ENCODE data around the gene ZC2HC1B.

ZC2HC1B gene

GRCh38 chr6:143961886-143962878, 97.9 kb downstream of the ZC2HC1B start:
- no peak for DNase-seq (ENCODE audit: low read depth in 3 of 3)

- no peak for DNase-seq (ENCODE audit: low read depth in 3 of 3)
Observed at GRCh38 chr6:143963158-143963919, 99.1 kb downstream of the ZC2HC1B start.

DNA sequence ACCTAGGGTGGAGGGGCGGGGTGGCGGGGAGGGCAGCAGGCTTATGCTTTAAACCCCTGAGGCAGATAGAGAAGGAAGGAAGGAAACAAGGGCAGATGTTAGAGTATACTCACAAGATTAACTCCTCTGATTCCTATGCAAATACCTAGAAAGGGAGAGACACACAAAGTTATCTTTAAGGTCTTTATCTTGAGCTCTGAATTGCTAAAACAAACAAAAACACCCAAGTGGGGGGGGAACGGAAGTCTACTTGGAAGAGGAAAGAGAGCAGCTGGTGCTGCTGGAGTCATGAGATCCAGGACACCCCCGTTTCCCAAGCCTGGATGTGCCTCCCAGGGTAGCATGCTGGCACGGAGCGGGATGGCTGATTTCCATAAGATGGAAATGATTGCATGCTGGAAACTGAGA, 100.4 kb downstream of the ZC2HC1B start:
- no peak for DNase-seq (ENCODE audit: low read depth in 3 of 3)

DNA sequence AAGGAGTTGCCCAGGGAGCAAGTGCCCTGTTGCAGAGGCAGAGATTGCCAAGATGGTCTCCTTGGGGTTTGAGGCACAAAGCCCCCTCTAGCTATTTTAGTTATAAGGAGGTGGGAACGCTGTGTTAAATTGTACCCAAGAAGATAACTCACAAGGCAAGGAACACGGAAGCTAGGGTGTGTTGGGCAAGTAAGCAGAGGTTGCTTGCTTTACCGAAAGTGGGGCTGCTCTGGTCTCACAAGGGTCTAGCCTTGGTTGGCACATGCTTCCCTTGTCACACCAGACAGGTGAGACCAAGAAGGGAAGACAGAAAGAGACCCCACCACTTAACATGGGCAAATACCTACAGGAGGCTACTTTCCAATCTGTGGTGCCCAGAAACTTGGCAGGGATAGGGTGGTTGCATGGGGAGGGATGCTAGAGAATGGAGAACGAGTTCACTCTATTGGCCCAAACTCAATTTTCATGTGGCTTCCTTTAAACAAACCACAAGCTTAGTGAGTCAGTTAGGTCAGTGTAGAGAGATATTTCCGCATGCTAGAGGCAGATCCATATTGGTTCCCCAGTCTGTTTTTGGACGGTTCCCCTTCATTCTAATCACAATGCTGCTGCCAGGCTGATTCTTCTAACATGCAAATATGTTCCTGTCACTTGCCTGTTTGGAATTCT, 101.4 kb downstream of the ZC2HC1B start:
- no peak for DNase-seq (ENCODE audit: low read depth in 3 of 3)

DNA sequence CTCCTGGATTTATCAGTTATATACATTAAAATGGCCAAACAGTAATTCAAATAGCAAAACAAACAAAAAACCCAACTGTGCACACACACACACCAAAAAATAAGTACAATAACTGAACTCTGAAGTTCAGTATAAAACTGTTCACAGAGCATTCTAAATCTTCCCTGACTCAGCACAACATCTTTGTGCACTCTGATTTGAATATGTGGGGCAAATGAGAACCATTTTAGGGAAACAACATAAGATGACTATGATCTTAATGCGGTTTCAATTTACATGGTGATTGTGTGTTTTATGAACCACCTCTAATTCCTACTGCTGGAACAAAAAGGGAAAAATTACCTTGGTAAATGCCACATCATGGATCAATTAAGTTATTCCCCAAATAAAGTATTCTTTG, 102.0 kb downstream of the ZC2HC1B start:
- DNase-seq (ENCODE audit: low read depth in 3 of 3) = no peak

DNA sequence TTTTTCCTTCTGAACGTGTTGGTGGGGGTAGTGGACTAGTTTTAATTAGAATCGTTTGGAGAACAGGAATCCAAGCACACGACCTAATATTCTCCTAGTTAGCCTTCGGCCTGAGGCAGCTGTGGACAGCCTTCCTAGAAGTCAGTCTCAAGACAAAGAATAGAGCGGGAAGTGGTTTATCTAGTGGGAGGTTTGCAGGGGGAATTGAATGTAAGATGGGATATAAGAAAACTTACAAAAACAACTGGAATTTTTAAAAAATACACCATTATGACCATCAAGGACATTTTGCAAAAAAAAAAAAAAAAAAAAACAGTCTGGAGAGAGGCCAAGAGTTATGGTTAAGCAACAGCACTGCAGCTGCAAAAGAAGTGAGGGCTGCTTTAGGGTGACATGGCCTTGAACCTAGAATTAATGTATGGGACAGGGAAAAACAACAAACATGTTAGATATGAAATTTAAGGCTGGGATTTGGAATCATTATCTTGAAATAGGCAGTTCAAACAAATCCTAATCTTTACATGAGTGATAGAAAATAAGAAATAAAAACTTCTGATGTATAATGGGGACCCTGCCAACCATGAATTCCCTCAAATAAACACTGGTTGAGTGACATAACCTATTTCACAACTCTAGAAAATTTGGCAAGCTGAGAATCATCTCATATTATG, 103.6 kb downstream of the ZC2HC1B start:
- no peak for DNase-seq (ENCODE audit: low read depth in 3 of 3)

DNA sequence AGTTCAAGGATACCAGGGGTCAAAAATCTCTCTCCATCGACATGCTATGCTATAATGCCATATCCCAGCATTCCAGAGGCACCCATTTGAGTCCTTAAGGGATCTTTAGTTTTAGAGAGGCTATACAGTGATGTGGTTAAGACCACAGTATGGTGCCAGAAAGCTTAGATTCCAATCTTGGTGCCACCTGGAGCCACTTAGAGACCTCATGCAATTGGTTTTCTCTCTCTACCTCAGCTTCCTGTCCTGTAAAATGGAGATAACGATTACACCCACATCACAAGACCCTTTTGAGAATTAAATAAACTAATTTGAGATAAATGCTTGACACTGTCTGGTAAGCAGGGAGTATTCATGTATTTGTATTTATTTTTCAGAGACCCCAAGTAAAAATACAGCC, 104.8 kb downstream of the ZC2HC1B start:
- DNase-seq (ENCODE audit: low read depth in 3 of 3) = no peak

DNA sequence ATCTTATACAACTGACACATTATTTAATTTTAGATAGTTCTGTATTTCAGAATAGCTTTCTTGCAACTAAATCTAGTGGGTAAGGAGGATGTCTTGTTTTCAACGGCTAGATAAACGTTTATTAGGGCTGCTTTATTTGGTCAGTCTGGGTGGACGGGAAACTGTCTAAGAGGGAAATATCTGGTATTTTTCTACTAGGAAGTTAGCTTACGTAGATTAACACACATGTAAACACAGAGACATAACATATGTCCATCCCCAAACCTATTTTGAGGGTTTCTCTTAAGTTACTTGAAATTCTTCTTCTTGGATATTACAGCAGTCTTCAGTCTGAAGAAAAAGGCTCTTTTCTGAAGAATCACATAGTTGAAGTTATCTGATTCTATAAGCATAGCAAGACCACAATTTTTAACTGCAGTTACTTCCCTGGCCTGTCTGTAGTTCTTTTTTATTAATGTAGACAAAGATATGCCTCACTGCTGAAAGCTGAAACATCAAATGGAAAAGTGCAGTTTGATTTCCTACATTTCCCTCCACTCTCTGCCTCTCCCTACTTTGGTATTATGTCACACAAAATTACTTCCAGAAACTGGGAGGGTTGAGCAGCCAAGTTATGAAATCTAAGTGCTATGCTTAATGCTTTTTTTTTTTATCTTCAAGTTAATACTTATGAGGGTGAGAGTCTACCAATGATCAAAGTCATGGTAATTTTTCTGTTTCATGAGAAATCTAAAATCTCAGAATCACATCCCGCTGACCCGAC, 106.4 kb downstream of the ZC2HC1B start:
- DNase-seq (ENCODE audit: low read depth in 3 of 3) = no peak

DNA sequence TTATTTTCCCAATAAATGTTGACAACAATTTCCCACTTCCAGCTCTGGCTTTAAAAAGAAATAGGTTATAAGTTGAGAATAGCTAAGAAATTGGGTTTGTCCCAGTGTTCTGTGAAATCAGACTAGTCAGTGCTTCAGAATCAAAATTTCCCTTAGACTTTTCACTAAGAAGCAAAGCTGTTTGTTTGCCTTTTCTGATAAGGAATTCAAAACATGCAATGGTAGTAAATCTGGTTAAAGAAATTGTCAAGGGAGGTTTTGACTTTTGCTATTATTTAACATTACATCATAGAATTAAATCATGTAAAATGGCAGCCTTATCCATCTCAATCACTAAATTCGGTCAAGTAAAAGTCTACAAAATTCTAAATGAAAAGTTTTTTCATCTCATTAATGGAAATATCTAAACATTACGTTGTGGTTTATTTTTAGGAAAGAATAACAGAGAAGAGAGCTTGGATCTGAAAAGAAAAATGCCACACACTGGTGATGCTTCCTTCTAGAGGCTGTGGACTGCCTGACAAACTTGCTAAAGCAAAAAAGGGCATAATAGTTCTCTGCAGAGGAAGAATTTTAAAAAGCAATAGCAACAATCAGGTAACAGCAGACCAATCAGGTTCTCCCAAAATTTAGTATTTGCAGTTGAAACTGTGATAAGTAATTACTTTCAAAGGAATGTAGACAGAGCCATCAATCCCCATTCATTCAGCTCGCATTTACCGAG, 107.4 kb downstream of the ZC2HC1B start:
- DNase-seq (ENCODE audit: low read depth in 3 of 3) = no peak

DNA sequence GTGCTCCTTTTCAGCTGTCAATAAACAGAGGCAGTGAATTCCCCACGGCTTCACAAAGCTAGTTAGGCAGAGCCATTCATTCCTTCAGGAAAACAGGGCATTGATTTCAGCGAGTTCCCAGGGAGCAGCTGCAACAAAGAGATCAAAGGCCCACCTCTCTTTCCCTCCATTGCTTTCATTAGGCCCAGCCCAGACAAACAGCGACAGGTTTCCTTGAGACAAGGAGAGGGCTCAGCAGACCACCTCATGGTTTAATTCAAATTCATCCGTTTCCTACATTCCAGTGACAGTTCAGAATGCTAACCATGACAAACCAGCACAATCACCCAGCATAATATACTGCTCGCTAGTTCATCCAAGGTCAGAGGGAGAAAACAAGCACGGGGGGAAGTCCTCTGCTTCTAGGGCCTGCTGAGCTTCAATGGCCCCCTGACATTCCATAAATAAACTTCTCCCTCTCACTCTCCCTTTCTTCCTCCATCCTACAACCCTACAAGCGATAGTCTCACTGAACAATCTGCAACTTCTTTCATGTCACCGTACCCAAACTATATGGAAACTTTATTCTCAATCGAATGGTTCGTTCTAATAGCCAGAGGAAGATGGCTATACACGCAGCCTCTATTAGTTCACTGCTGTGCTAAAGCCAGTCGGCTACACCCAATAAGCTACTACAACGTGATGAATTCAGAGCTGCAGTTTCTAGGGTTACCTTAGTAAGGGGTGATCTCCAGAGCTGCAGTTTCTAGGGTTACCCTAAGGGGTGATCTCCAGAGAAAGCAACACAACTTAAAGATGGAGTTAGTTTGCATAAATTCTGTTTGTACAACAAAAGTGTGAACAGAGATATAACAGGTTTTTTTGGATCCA, 109.1 kb downstream of the ZC2HC1B start:
- no peak for DNase-seq (ENCODE audit: low read depth in 3 of 3)

GRCh38 chr6:143974089-143974488, 109.8 kb downstream of the ZC2HC1B start:
- no peak for DNase-seq (ENCODE audit: low read depth in 3 of 3)

DNA sequence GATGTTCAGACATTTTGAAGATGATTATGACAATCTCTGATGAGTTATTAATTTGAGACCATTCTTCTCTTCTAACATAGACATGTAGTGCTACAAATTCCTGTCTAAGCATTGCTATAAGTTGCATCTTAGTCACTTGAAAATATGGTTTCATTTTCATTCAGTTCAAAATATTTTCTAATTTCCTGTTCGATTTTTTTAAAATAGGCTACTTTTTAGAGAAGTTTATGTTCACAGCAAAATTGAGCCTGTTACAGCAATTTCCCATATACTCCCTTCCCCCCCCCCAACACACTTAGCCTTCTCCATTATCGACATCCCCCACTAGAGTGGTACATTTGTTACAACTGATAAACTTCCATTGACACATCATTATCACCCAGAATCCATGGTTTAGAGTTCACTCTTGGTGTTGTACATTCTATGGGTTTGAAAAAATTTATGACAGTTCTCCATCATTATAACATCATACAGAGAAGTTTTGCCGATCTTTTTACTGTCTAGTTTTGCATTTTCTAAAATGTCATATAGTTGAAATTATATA, 112.6 kb downstream of the ZC2HC1B start:
- no peak for DNase-seq (ENCODE audit: low read depth in 3 of 3)

DNA sequence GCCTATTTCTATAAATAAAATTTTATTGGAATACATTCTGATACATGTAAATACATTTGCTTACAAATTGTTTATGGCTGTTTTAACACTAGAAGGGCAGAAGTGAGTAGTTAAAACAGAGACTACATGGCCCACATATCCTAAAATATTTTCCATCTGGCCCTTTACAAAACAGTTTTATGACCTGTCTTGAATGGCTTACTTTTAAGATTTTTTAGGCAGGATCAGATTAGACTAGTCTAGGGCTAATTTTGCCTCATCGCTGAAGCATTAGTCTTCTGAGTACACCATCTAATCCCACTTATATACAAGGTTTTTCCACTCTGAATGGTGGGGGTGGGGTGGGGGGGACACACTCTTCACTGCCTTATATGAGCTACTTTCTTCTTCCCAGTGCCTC, 116.6 kb downstream of the ZC2HC1B start:
- DNase-seq (ENCODE audit: low read depth in 3 of 3) = no peak

DNA sequence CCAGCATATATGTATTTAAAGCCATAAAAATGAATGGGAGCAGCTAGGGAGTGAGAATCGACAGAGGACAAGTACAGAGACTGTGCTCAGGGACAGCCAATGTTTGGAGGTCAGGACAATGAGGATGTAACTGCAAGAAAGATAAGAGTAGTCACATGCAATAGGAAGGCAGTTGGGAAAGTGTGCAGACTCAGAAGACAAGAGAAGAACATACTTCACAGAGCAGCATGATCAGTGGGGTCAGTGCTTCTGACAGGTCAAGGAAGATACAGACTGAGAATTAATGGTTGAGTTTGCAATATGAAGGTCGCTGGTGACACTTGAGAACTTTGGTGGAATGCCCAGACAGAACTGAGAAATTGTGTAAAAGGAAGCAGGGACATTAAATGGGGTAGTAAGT, 118.7 kb downstream of the ZC2HC1B start:
- no peak for DNase-seq (ENCODE audit: low read depth in 3 of 3)

- no peak for DNase-seq (ENCODE audit: low read depth in 3 of 3)
Observed at GRCh38 chr6:143984666-143985065, 120.4 kb downstream of the ZC2HC1B start.

- no peak for DNase-seq (ENCODE audit: low read depth in 3 of 3)
Observed at GRCh38 chr6:143986463-143987065, 122.3 kb downstream of the ZC2HC1B start.
